Peyer's patch (tissue), 4 donors: ENCODE results near the gene CUBN. TPM values are rescaled to one million over a fixed set of nuclear protein-coding genes. Genes with fewer than 3 reads are reported as not detected.
"Not testable (repeated sequence)": the region's sequence is repeated elsewhere in the genome, so short reads cannot be mapped to it uniquely, and the experiment has no call there.

ENCODE experiments used
- DNase-seq, 3 donors: peaks; one replicate each; pipeline ENCODE4 v3.0.0-alpha.2; 2017 to 2019
- H3K27ac ChIP-seq, 4 donors: fragments of 200-600 bp; sonication (generic); one replicate each; pipeline ENCODE4 v1.5.1; 2016 to 2019
- H3K27me3 ChIP-seq, 2 donors: fragments of 200-600 bp; sonication (generic); one replicate each; pipeline ENCODE4 v1.5.1; 2019
- H3K36me3 ChIP-seq, 3 donors: fragments of 200-600 bp; sonication (generic); one replicate each; pipeline ENCODE4 v1.5.1; 2016 to 2019
- H3K4me1 ChIP-seq, 4 donors: fragments of 200-600 bp; sonication (generic); one replicate each; pipeline ENCODE4 v1.5.1; 2016 to 2019
- H3K4me3 ChIP-seq, 4 donors: fragments of 200-600 bp; sonication (generic); 1 replicate in 3 of 4; 2 replicates in 1 of 4; pipeline ENCODE4 v1.5.1; 2016 to 2019; ENCODE audit warnings: mild to moderate bottlenecking in 1 of 4
- H3K9me3 ChIP-seq, 4 donors: fragments of 200-600 bp; sonication (generic); one replicate each; pipeline ENCODE4 v1.5.1; 2016 to 2019; ENCODE audit warnings: mild to moderate bottlenecking in 1 of 4
- POLR2A ChIP-seq, 2 donors: fragments of 450-650 bp; IDR thresholded peaks; one replicate each; pipeline ENCODE4 v1.5.1; 2017; ENCODE audit warnings: antibody characterized with exemption in 2 of 2, mild to moderate bottlenecking in 2 of 2, moderate library complexity in 2 of 2
- total RNA-seq, 4 donors: library from RNA; depleted of rRNA; stranded (reverse); fragments of >200 nt; gene quantifications; one replicate each; pipeline ENCODE4 v1.1.0, GENCODE V29; 2016
- TF ChIP-seq, protein P1 (sequence below), 6 experiments: fragments of 450-650 bp in 4 of 6; fragments of 200-600 bp in 2 of 6; sonication (generic) in 1 of 6; IDR thresholded peaks; one replicate each; pipeline ENCODE4 v1.5.1; 2017 to 2019; ENCODE audit warnings: antibody characterized with exemption in 6 of 6, mild to moderate bottlenecking in 3 of 6, moderate library complexity in 1 of 6

CUBN gene
- total RNA-seq, 4 donors from 2014 or later, result 2.5 to 329 (median 126) TPM

DNA sequence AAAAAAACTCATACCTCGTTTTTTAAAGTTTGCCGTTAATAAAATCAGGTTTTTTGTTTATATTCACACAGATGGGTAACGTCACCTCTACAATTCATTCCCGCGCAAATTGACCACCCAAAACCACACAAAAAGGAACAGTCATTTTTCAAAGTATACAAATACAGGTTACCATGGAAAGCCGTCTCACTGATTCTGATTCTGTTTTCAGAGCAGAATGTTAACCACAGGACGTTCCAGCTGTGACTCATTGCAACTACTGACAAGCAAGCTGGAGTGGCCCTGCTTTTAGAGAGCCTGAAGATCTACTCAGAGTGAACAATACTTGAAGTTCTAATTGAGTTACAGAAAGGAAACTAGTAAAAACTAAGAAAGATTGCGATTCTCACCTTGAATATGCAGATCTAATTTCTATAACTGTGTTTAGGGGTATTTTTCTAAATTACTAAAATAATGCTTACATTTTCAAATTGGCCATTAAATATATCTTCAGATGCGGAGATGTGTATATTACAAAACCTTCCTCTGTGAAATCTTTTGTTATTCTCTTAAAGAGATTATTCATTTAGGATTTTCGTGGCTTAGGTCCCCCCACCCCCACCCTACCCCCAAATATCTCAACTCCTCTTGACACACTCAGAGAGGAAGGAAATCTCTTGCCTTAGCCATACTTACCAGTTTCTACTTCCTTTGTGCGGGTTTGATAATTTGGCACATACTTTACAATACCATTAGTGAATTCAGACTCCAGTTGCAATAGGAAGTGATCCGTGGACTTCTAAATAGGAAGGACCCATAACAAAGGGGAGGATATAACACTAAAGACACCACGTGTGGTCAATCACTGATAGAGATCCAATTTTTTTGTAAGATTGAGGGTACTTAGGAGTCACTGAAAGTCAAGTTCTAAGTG, 106.0 kb downstream of the CUBN start:
- peak in 2 of 3 donors; percentile 50 to 81 for DNase-seq

DNA sequence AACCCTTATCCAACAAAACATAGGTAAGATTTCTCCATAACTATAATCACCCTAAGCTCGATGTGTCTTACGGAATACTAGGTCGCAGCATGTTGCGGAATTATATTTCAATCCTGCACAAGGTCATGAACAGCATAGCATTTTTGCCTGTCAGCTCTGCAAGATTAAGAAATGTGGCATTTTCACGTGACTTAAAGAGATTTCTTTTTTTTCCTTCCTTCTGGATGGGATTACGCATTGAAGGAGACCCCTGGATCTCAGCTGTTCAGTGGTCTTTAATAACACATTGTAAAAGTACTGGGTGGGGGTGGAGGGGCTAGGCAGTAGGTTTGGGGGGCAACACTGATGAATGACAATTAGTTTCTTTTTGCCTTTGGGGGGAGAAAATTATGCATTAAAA, 106.7 kb downstream of the CUBN start:
- H3K27ac ChIP-seq, result peak overlapping the region; percentile 1 to 80 (median 16)
- DNase-seq, result no peak
- TF ChIP-seq, protein P1, sequence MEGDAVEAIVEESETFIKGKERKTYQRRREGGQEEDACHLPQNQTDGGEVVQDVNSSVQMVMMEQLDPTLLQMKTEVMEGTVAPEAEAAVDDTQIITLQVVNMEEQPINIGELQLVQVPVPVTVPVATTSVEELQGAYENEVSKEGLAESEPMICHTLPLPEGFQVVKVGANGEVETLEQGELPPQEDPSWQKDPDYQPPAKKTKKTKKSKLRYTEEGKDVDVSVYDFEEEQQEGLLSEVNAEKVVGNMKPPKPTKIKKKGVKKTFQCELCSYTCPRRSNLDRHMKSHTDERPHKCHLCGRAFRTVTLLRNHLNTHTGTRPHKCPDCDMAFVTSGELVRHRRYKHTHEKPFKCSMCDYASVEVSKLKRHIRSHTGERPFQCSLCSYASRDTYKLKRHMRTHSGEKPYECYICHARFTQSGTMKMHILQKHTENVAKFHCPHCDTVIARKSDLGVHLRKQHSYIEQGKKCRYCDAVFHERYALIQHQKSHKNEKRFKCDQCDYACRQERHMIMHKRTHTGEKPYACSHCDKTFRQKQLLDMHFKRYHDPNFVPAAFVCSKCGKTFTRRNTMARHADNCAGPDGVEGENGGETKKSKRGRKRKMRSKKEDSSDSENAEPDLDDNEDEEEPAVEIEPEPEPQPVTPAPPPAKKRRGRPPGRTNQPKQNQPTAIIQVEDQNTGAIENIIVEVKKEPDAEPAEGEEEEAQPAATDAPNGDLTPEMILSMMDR (IDR thresholded peaks at IDR 0.05), result no peak
- TF ChIP-seq POLR2A (IDR thresholded peaks at IDR 0.05), result no peak
- peaks cover 0 to 28% (median 4%) of the 10 kb centered on the region in 4 donors for H3K4me1 ChIP-seq
- no peaks in the 10 kb centered on the region for H3K36me3 ChIP-seq
- no peak overlapping the region for H3K4me3 ChIP-seq
- H3K27me3 ChIP-seq, result no peaks in the 10 kb centered on the region
- no peaks in the 10 kb centered on the region for H3K9me3 ChIP-seq

More for the DNA sequence above, 106.0 kb downstream of the CUBN start:
- H3K27me3 ChIP-seq, result no peaks in the 10 kb centered on the region
- peak overlapping the region; percentile 28 to 80 (median 68) for H3K27ac ChIP-seq
- H3K4me3 ChIP-seq, result no peak overlapping the region
- peaks cover 0 to 28% (median 6%) of the 10 kb centered on the region in 4 donors for H3K4me1 ChIP-seq
- H3K36me3 ChIP-seq, result no peaks in the 10 kb centered on the region
- H3K9me3 ChIP-seq, result no peaks in the 10 kb centered on the region
- TF ChIP-seq POLR2A (IDR thresholded peaks at IDR 0.05), result no peak
- TF ChIP-seq, protein P1 (IDR thresholded peaks at IDR 0.05), result no peak

DNA sequence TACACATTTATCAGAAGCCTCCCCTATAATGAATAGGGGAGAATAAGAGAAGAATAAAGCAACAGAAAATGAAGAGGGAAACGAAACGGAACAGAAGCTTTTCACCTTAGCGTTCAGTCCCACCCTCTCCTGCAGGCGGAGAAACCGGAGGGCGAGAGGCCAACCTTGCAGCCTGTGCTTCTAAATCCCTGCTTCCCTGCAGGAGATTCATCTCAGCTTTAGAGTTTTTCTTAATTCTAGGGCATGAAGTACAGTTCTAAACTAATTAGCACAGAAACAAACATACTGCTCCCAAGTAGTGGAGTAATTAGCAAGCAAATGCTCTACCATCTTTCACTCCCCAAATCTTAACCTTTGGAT, 107.2 kb downstream of the CUBN start:
- Histone ChIP-seq H3K27ac (peak overlapping the region; percentile 1 to 80 (median 16)), H3K36me3 (no peaks in the 10 kb centered on the region)
- no peak for TF ChIP-seq POLR2A (IDR thresholded peaks at IDR 0.05)
- TF ChIP-seq, protein P1 (IDR thresholded peaks at IDR 0.05), result no peak

DNA sequence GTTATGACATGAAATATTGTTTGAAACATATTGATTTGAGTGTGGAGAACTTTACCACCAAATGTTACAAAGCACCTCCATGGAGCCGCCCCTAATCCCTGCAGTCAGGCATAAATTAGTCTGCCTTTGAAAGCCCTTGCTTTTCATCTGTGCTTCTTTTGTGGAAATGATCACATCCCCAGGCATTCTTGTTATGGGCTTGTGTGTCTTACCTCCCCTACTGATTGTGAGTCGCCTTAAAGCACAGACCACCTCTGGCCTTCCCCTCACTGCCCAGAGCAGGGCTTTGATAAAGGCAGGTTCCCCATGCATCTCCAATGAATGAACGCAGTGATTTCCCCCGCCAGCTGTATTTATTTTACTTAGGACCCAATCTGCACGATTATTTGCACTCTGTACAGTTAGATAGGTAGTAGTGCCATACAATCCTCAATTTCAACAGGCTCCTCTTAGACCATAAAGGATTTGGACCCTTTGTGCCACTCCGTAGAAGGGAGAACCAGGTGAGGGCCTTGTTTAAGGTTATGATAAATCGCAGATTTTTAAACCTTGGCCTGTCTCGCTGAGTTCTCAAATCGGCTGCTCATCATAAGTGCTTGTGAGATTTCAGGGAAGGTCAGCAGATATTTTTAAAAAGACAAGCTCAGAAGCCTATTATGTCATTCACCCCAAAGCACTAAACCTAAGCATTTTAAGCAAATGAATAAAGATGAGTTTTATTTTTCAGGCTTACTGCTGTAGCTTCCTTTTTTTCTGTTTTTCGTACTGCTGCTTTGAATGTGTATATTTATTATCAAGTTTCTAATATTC, 107.8 kb downstream of the CUBN start:
- no peak for TF ChIP-seq POLR2A (IDR thresholded peaks at IDR 0.05)
- TF ChIP-seq, protein P1 (IDR thresholded peaks at IDR 0.05), result no peak
- Histone ChIP-seq H3K27ac (peak overlapping the region in 1 of 4 donors; percentile 80), H3K27me3 (no peaks in the 10 kb centered on the region), H3K4me1 (peaks cover 0 to 28% (median 4%) of the 10 kb centered on the region in 4 donors), H3K4me3 (no peak overlapping the region), H3K9me3 (no peaks in the 10 kb centered on the region), H3K36me3 (no peaks in the 10 kb centered on the region)
- no peak for DNase-seq

More for the DNA sequence above, 107.2 kb downstream of the CUBN start:
- Histone ChIP-seq H3K4me1 (peaks cover 0 to 28% (median 4%) of the 10 kb centered on the region in 4 donors), H3K27me3 (no peaks in the 10 kb centered on the region), H3K4me3 (no peak overlapping the region), H3K9me3 (no peaks in the 10 kb centered on the region)
- no peak for DNase-seq

DNA sequence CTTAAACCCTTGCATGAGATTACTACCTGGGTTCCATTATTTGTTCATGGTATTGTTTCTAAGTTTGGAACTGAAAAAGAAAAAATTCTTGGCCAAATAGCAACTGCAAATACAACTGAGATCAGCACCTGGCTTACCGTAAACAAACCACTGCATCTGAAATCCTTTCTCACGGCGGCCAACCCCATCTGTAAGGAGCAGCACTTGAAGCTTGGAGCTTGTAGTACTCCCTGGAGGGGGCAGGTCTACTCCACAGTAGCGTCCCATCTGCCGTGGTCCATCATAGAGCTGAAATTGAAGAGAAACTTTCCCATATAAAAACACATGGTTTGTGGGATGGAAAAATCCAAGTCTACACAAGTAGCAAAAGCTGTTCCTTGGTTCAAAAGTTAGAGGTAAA, 109.9 kb downstream of the CUBN start:
- Histone ChIP-seq H3K9me3 (no peaks in the 10 kb centered on the region), H3K4me1 (peaks cover 0 to 14% (median 0%) of the 10 kb centered on the region in 4 donors), H3K36me3 (no peaks in the 10 kb centered on the region), H3K27ac (no peak overlapping the region), H3K27me3 (no peaks in the 10 kb centered on the region), H3K4me3 (no peak overlapping the region)
- DNase-seq, result no peak
- no peak for TF ChIP-seq POLR2A (IDR thresholded peaks at IDR 0.05)
- TF ChIP-seq, protein P1 (IDR thresholded peaks at IDR 0.05), result no peak

DNA sequence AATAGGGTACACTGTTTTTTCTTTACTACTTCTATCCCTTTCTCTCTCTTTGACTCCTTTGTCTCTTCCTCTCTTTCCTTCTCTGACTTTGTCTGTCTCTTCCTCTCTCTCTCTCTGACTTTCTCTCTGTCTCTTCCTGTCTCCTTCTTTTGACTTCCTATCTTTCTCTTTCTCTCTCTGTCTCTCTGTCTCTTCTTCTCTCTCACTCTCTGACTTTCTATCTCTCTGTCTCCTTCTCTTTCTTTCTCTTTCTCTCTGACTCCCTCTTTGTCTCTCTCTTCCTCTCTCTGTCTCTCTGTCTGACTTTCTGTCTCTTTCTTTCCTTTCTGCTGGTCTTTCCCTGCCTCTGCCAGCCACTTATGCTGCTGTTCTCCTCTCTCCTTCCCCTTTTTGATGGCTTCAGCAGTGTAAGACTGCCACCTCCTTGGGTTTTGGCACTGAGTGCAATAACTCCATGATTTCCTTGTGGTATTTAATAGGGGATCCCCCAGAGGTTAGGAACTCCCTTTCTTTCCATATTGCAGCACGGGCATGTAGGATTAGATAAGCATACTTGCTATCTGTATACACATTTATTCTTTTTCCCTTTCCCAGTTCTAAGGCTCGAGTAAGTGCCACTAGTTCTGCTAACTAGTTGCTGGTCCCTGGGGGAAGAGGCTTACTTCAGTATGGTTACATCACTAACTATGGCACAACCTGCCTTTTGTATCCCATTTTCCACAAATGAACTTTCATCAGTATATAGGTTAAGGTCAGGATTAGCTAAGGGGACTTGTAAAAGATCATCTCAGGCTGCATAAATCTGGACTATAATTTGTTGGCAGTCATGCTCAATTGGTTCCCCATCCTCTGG, 116.3 kb downstream of the CUBN start:
- H3K27ac ChIP-seq, result not testable (repeated sequence)

DNA sequence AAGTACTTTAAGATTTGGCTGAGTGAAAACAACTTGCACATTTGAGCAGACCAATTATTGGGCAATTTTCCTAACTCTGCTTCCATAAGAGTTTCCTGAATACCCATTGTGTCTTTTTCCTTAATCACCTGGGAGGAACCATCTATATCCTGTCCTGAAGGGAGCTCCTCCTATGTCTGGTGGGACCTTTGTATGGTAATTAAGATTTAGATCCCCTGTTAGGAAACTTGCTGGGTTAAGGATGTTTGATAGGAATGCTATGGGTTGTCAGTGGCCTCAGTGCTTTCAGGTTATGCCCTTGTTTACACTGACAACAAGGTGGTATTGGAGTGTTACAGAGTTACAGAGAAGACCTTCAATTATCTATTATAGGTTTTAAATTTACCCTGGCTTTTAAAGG, 116.9 kb downstream of the CUBN start:
- not testable (repeated sequence) for DNase-seq, H3K27ac ChIP-seq, H3K36me3 ChIP-seq, H3K27me3 ChIP-seq, H3K4me3 ChIP-seq, H3K4me1 ChIP-seq, H3K9me3 ChIP-seq

More for the DNA sequence above, 116.3 kb downstream of the CUBN start:
- not testable (repeated sequence) for H3K4me3 ChIP-seq, DNase-seq, H3K36me3 ChIP-seq, H3K4me1 ChIP-seq, H3K27me3 ChIP-seq, H3K9me3 ChIP-seq
